BLaER1 (cell line): ENCODE measurements around the gene MAD1L1.

Experiments used
- H3K27ac ChIP-seq: shearing (Covaris generic); formaldehyde crosslinking; 2 replicates; pipeline ENCODE4 v1.8.1; 2022
- H3K27me3 ChIP-seq: shearing (Covaris generic); formaldehyde crosslinking; 2 replicates; pipeline ENCODE4 v1.8.1; 2022
- H3K36me3 ChIP-seq: shearing (Covaris generic); formaldehyde crosslinking; 2 replicates; pipeline ENCODE4 v1.8.1; 2022
- H3K4me1 ChIP-seq: shearing (Covaris generic); formaldehyde crosslinking; 2 replicates; pipeline ENCODE4 v1.8.1; 2022
- H3K4me2 ChIP-seq: shearing (Covaris generic); formaldehyde crosslinking; 2 replicates; pipeline ENCODE4 v1.8.1; 2022
- H3K4me3 ChIP-seq: shearing (Covaris generic); formaldehyde crosslinking; 2 replicates; pipeline ENCODE4 v1.8.1; 2022
- H3K9ac ChIP-seq: shearing (Covaris generic); formaldehyde crosslinking; 2 replicates; pipeline ENCODE4 v1.8.1; 2022
- H3K9me3 ChIP-seq: shearing (Covaris generic); formaldehyde crosslinking; 2 replicates; pipeline ENCODE4 v1.8.1; 2022
- H4K20me1 ChIP-seq: shearing (Covaris generic); formaldehyde crosslinking; 2 replicates; pipeline ENCODE4 v1.8.1; 2022
- Cebpa-rat ChIP-seq: shearing (Covaris generic); IDR thresholded peaks from 2 replicates; pipeline ENCODE4 v1.8.1; 2022

The MAD1L1 gene

DNA sequence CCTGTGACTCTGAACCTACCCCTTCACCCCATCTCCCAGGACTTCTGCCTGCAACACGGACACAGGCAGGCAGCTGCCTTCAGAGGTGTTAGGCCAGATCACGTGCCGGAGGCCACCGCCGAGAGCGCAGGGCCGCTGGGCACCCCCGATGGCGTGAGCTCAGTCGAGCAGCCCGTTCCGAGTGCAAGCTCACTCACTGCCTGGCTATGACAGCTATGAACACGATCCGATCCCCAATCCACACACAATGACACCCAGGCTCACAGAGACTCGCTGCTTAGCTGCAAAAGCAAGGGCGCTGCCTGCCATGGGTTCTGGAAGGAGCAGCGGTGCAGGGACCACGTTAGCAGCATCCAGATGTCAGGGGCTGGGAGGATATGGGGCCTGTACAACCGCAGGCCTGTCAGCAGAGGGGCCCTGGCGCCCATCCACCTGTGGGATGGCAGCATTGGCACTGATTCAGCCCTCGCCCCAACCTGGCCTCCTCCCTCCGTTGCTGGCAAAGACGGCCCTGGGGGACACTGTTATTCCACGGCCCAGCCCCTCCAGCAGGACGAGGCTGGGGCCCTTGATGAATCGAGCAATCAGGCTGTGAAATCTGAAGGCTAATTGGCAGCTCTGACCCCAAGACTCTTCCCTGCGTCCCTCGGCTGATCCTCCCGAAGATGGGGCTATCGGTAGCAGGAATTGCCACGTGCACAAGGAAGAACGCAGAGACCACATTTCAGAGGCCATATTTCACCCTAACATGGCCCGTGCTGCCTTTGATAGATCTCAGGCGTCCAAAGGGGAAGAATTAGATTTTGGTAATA, 332.6 kb downstream of the MAD1L1 start:
- H3K9me3 ChIP-seq = no peaks in the 10 kb centered on the region
- H3K9ac ChIP-seq = peak overlapping the region; percentile 48
- no peaks in the 10 kb centered on the region for H3K27me3 ChIP-seq
- H3K27ac ChIP-seq = no peak overlapping the region
- peak overlapping the region; percentile 85 for H3K4me2 ChIP-seq
- peaks cover 81% of the 10 kb centered on the region for H3K4me1 ChIP-seq
- peaks cover 74% of the 10 kb centered on the region for H3K36me3 ChIP-seq
- peaks cover 100% of the 10 kb centered on the region for H4K20me1 ChIP-seq
- TF ChIP-seq Cebpa-rat = no peak
- H3K4me3 ChIP-seq = no peak overlapping the region

- H3K4me3 ChIP-seq = no peak overlapping the region
- H3K9ac ChIP-seq = no peak overlapping the region
- peaks cover 76% of the 10 kb centered on the region for H3K36me3 ChIP-seq
- H3K4me2 ChIP-seq = peak overlapping the region; percentile 85
- TF ChIP-seq Cebpa-rat = no peak
- no peaks in the 10 kb centered on the region for H3K9me3 ChIP-seq
- no peaks in the 10 kb centered on the region for H3K27me3 ChIP-seq
- peaks cover 100% of the 10 kb centered on the region for H4K20me1 ChIP-seq
- H3K27ac ChIP-seq = no peak overlapping the region
- H3K4me1 ChIP-seq = peaks cover 88% of the 10 kb centered on the region
These were observed 333.5 kb downstream of the MAD1L1 start for GRCh38 chr7:1899196-1899595.

GRCh38 chr7:1898628-1899185, 334.0 kb downstream of the MAD1L1 start:
- peaks cover 88% of the 10 kb centered on the region for H3K4me1 ChIP-seq
- H3K36me3 ChIP-seq = peaks cover 78% of the 10 kb centered on the region
- H3K27ac ChIP-seq = no peak overlapping the region
- peak overlapping the region; percentile 85 for H3K4me2 ChIP-seq
- H4K20me1 ChIP-seq = peaks cover 100% of the 10 kb centered on the region
- no peak overlapping the region for H3K4me3 ChIP-seq
- no peaks in the 10 kb centered on the region for H3K27me3 ChIP-seq
- H3K9ac ChIP-seq = no peak overlapping the region
- no peaks in the 10 kb centered on the region for H3K9me3 ChIP-seq
- no peak for TF ChIP-seq Cebpa-rat

GRCh38 chr7:1897861-1898627, 334.7 kb downstream of the MAD1L1 start:
- no peak for TF ChIP-seq Cebpa-rat
- Histone ChIP-seq H3K27me3 (no peaks in the 10 kb centered on the region), H4K20me1 (peaks cover 100% of the 10 kb centered on the region), H3K4me2 (peak overlapping the region; percentile 85), H3K36me3 (peaks cover 84% of the 10 kb centered on the region), H3K9me3 (no peaks in the 10 kb centered on the region), H3K9ac (no peak overlapping the region), H3K27ac (no peak overlapping the region), H3K4me3 (no peak overlapping the region), H3K4me1 (peaks cover 86% of the 10 kb centered on the region)

GRCh38 chr7:1897076-1897860, 335.5 kb downstream of the MAD1L1 start:
- no peak for TF ChIP-seq Cebpa-rat
- Histone ChIP-seq H3K27ac (no peak overlapping the region), H3K4me1 (peaks cover 78% of the 10 kb centered on the region), H3K36me3 (peaks cover 85% of the 10 kb centered on the region), H3K4me3 (no peak overlapping the region), H3K27me3 (no peaks in the 10 kb centered on the region), H4K20me1 (peaks cover 100% of the 10 kb centered on the region), H3K9ac (no peak overlapping the region), H3K9me3 (no peaks in the 10 kb centered on the region), H3K4me2 (peak overlapping the region; percentile 85)

DNA sequence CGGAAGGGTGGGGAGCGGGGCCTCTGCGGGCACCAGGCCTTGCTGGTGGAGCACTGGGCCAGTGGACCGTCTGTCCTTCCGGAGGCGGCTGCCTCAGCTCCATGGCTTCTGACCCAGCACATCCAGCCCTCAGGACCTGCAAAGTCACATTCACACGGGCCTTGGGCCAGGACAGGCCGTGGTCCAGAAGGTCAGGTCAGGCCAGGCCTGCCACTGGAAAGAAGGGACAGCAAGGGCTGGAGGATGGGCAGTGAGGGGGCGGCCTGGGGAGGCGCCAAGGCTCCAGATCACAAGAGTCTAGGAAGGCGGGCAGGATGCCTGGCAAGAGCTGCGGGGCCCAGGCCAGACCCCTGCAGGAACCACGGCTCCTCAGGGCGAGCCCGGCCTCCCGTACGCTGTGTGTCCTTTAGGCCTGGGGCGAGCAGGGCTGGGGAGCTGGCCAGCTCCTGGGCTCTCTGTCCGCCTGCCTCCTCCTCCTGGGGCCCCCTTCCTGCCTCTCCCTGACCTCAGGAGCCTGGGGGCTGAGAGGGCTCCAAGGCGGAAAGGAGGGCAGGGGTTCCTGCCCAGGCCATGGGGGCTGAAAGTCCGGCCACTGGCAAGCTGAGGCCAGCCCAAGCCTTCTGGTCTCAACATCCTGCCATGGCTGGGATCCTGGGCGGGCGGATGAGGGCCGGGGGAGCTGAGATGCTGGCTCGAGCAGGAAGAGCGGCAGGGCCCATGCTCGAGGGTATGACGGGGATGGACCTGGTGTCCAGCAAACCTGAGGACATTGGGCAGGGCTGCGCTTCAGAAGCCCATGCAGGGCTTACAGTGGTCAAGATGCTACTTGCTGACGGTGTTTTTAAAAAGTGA, 336.9 kb downstream of the MAD1L1 start:
- Histone ChIP-seq H3K9ac (peak overlapping the region; percentile 29; the same call in 1 of the 2 replicates), H3K4me1 (peaks cover 64% of the 10 kb centered on the region)

GRCh38 chr7:1894906-1895663, 337.7 kb downstream of the MAD1L1 start:
- no peaks in the 10 kb centered on the region for H3K9me3 ChIP-seq
- peaks cover 56% of the 10 kb centered on the region for H3K4me1 ChIP-seq
- H3K4me2 ChIP-seq = peak overlapping the region; percentile 85; the same call in 1 of the 2 replicates
- no peaks in the 10 kb centered on the region for H3K27me3 ChIP-seq
- H3K36me3 ChIP-seq = peaks cover 84% of the 10 kb centered on the region
- peaks cover 100% of the 10 kb centered on the region for H4K20me1 ChIP-seq
- no peak for TF ChIP-seq Cebpa-rat
- no peak overlapping the region for H3K4me3 ChIP-seq
- no peak overlapping the region; the same call in 1 of the 2 replicates for H3K27ac ChIP-seq
- no peak overlapping the region for H3K9ac ChIP-seq

More for the DNA sequence above, 336.9 kb downstream of the MAD1L1 start:
- Histone ChIP-seq H4K20me1 (peaks cover 100% of the 10 kb centered on the region), H3K27ac (peak overlapping the region; percentile 9; the same call in 1 of the 2 replicates), H3K27me3 (no peaks in the 10 kb centered on the region), H3K4me3 (no peak overlapping the region), H3K4me2 (peak overlapping the region; percentile 85), H3K36me3 (peaks cover 81% of the 10 kb centered on the region), H3K9me3 (no peaks in the 10 kb centered on the region)
- TF ChIP-seq Cebpa-rat = no peak

DNA sequence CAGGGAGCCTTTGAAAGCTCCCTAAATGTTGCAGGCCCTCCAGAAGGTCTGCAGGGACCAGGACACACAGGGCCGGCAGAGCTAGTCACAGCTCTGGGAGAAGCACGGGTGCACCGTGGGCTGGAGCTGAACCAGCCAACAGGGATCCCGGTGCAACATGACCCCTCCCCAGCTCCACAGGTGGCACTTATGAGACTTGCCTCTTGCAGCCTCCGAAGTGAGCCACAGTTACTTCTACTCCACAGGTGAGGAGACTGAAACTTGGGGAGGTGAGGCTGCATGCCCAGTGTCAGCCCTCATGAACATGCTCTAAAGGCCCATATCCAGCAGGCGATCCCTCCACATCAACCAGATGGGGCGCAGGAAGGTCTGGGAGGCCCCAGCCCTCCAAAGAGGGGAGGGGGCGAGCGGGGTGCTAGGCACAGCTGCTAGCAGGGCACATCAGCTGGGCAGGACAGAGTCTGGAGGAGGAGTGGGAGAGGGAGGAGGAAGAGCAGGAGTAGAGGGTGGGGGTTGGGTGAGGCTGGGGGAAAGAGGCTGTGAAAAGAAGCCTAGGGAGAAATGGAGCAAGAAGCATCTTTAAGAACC, 338.3 kb downstream of the MAD1L1 start:
- TF ChIP-seq Cebpa-rat = no peak
- no peak overlapping the region for H3K4me2 ChIP-seq
- H3K27me3 ChIP-seq = no peaks in the 10 kb centered on the region
- no peak overlapping the region for H3K4me3 ChIP-seq
- no peaks in the 10 kb centered on the region for H3K9me3 ChIP-seq
- no peak overlapping the region for H3K9ac ChIP-seq
- H4K20me1 ChIP-seq = peaks cover 100% of the 10 kb centered on the region
- no peak overlapping the region for H3K27ac ChIP-seq
- peaks cover 85% of the 10 kb centered on the region for H3K36me3 ChIP-seq
- H3K4me1 ChIP-seq = peaks cover 49% of the 10 kb centered on the region
